K562 (cell line): ENCODE data around the gene LDLRAD3. TPM values are rescaled to one million over a fixed set of nuclear protein-coding genes. Genes with fewer than 3 reads are reported as not detected.
A peak's percentile ranks its signal among the peaks of the same experiment; 100 is the strongest.

Source experiments
- ATAC-seq: fragments of 200-7000 bp; cut with Tn5 transposase; 3 replicates; pipeline ENCODE4 v1.9.1; 2020; ENCODE audit warnings: moderate library complexity
- BruUV-seq: library from RNA; stranded (reverse); fragments of 400-500 nt; replicated peaks from 2 replicates; lab custom pipeline; 2021; lab: Mats Ljungman, UMichigan
- CTCF ChIA-PET: fragments of 300-600 bp; formaldehyde crosslinking; extraction: SDS; loops from one replicate; lab custom pipeline; 2021; ENCODE audit warnings: low intra/inter-chr PET ratio; lab: Yijun Ruan, JAX
- POLR2A ChIA-PET: fragments of 300-600, 350-650 bp; sonication (Branson Sonifier 250); formaldehyde crosslinking; extraction: SDS; loops from one replicate; lab custom pipeline; 2021; ENCODE audit warnings: antibody characterized with exemption, inconsistent platforms; lab: Yijun Ruan, JAX
- DNase-seq, 4 experiments: peaks; one replicate each; pipeline versions ENCODE4 v3.0.0 to v3.0.0-alpha.2; 2011 to 2018; ENCODE audit warnings: low spot score in 3 of 4, mixed read lengths in 3 of 4; ENCODE audit errors: extremely low read depth in 1 of 4
- FAIRE-seq: peaks from 2 replicates; lab custom pipeline; 2011; peaks lifted over from hg19 to GRCh38; lab: Jason Lieb, UNC
- H2AFZ ChIP-seq: 2 replicates; pipeline ENCODE4 v1.6.0; 2011; ENCODE audit warnings: low read depth, low read length, control low read depth, inconsistent platforms
- H3K27ac ChIP-seq: fragments of 200-600 bp; 3 replicates; pipeline ENCODE4 v1.8.0; 2011; ENCODE audit warnings: low read depth, mild to moderate bottlenecking, control low read depth, inconsistent platforms, low read length, moderate library complexity, mixed read lengths; ENCODE audit errors: extremely low read depth
- H3K27me3 ChIP-seq, 2 experiments: fragments of 300-600 bp in 1 of 2; 2 replicates in 1 of 2; 3 replicates in 1 of 2; pipeline versions ENCODE4 v1.6.0 to v1.8.0; 2011; ENCODE audit warnings: inconsistent platforms in 2 of 2, low read length in 2 of 2, mild to moderate bottlenecking in 1 of 2, mixed read lengths in 1 of 2, moderate library complexity in 1 of 2; ENCODE audit not compliant: control insufficient read depth in 2 of 2, insufficient read depth in 2 of 2
- H3K36me3 ChIP-seq: fragments of 300-600 bp; 3 replicates; pipeline ENCODE4 v1.8.0; 2011; ENCODE audit warnings: mild to moderate bottlenecking, low read length, inconsistent platforms; ENCODE audit not compliant: control insufficient read depth, insufficient read depth
- H3K4me1 ChIP-seq, 2 experiments: fragments of 200-600 bp in 1 of 2; replicated peaks in 1 of 2; 2 replicates in 1 of 2; 3 replicates in 1 of 2; pipeline versions ENCODE4 v1.5.1 to v1.8.0; 2011; ENCODE audit warnings: inconsistent platforms in 2 of 2, low read length in 2 of 2, mild to moderate bottlenecking in 1 of 2, mixed read lengths in 1 of 2, moderate library complexity in 1 of 2; ENCODE audit not compliant: control insufficient read depth in 2 of 2, insufficient read depth in 2 of 2
- H3K4me2 ChIP-seq: 2 replicates; pipeline ENCODE4 v1.6.1; 2011; ENCODE audit warnings: low read length, control low read depth, inconsistent platforms, mixed read lengths; ENCODE audit not compliant: insufficient read depth
- H3K4me3 ChIP-seq: fragments of 200-600 bp; sonication (generic), shearing (Covaris generic); 2 replicates; pipeline ENCODE4 v1.5.1; 2016; ENCODE audit warnings: control low read depth, inconsistent platforms
- H3K79me2 ChIP-seq: fragments of 200-600 bp; 3 replicates; pipeline ENCODE4 v1.8.0; 2011; ENCODE audit warnings: low read length, inconsistent platforms; ENCODE audit not compliant: control insufficient read depth, insufficient read depth
- H3K9ac ChIP-seq, 2 experiments: 2 replicates each; pipeline versions ENCODE4 v1.6.0 to v1.6.1; 2011; ENCODE audit warnings: low read depth in 2 of 2, low read length in 2 of 2, control low read depth in 1 of 2, inconsistent platforms in 1 of 2, mild to moderate bottlenecking in 1 of 2, mixed read lengths in 1 of 2; ENCODE audit not compliant: insufficient read depth in 1 of 2
- H3K9me1 ChIP-seq: one replicate; pipeline ENCODE4 v1.6.0; 2011; ENCODE audit warnings: inconsistent platforms, mild to moderate bottlenecking, low read length, moderate library complexity; ENCODE audit not compliant: control insufficient read depth, insufficient read depth
- H3K9me3 ChIP-seq: replicated peaks from 2 replicates; pipeline ENCODE4 v1.5.1; 2011; ENCODE audit warnings: low read depth, low read length, inconsistent platforms; ENCODE audit not compliant: control insufficient read depth, insufficient read depth
- H4K20me1 ChIP-seq: replicated peaks from 2 replicates; pipeline ENCODE4 v1.6.1; 2011; ENCODE audit warnings: low read length, inconsistent platforms, mixed read lengths; ENCODE audit not compliant: control insufficient read depth, insufficient read depth
- CBX3 ChIP-seq, 2 experiments: IDR thresholded peaks; 1 replicate in 1 of 2; 2 replicates in 1 of 2; pipeline ENCODE4 v1.6.1; 2012; ENCODE audit warnings: inconsistent platforms in 2 of 2, low read length in 2 of 2, borderline replicate concordance in 1 of 2, control low read depth in 1 of 2
- ETV5 ChIP-seq: sonication (generic); formaldehyde crosslinking; IDR thresholded peaks from 2 replicates; pipeline ENCODE4 v1.4.0; 2020; ENCODE audit warnings: low read depth, mild to moderate bottlenecking, missing genetic modification reagents
- HSF4 ChIP-seq: fragments of 250-450 bp; sonication (Bioruptor Pico); IDR thresholded peaks from 2 replicates; pipeline ENCODE4 v2.1.2; 2022; ENCODE audit warnings: mild to moderate bottlenecking, moderate library complexity, borderline replicate concordance
- RBM17 ChIP-seq: fragments of 200-400 bp; formaldehyde crosslinking; IDR thresholded peaks from 2 replicates; pipeline ENCODE4 v1.6.1; 2017; ENCODE audit warnings: low read depth, mild to moderate bottlenecking, low read length, borderline replicate concordance
- RBM25 ChIP-seq: fragments of 200-400 bp; formaldehyde crosslinking; IDR thresholded peaks from 2 replicates; pipeline ENCODE4 v1.6.1; 2018; ENCODE audit warnings: low read length, low read depth, moderate library complexity; ENCODE audit not compliant: severe bottlenecking
- SLC30A9 ChIP-seq: fragments of 250-450 bp; sonication (Bioruptor Pico); IDR thresholded peaks from 2 replicates; pipeline ENCODE4 v1.8.0; 2022; ENCODE audit warnings: mild to moderate bottlenecking, moderate library complexity
- SP1 ChIP-seq: sonication (generic); formaldehyde crosslinking; IDR thresholded peaks from 2 replicates; pipeline ENCODE4 v1.8.1; 2022; ENCODE audit warnings: mild to moderate bottlenecking, missing genetic modification reagents
- SRSF1 ChIP-seq: fragments of 200-400 bp; formaldehyde crosslinking; IDR thresholded peaks from 2 replicates; pipeline ENCODE4 v1.6.1; 2017; ENCODE audit warnings: mild to moderate bottlenecking, low read depth, low read length, moderate library complexity
- TRIM28 ChIP-seq: fragments of 450-650 bp; IDR thresholded peaks from 2 replicates; pipeline ENCODE4 v1.6.1; 2017
- ZNF146 ChIP-seq: IDR thresholded peaks from one replicate; pipeline ENCODE4 v1.6.1; 2018; ENCODE audit warnings: missing compliant biosample characterization; ENCODE audit not compliant: unreplicated experiment
- WGBS: fragments of 100-300 bp; shearing (Covaris generic); methylation state at CpG from one replicate; pipeline ENCODE4 v1.1.6; 2016; ENCODE audit warnings: low coverage, mixed read lengths; ENCODE audit not compliant: insufficient coverage; ENCODE audit errors: missing lambda C conversion rate; 5-methylcytosine and 5-hydroxymethylcytosine counted together
- in situ Hi-C: fragments of 300-500 bp; cut with MboI; formaldehyde crosslinking; loops from 4 replicates; pipeline ENCODE4 v1.15.0; 2018; ENCODE audit warnings: inconsistent platforms, mixed read lengths
- intact Hi-C: fragments of 100-400 bp; cut with micrococcal nuclease; formaldehyde crosslinking; loops from 2 replicates; pipeline ENCODE4 v1.14.2; 2022
- polyA plus RNA-seq, 8 experiments: library from polyadenylated mRNA; depleted of rRNA in 4 of 8; stranded (reverse) in 5 of 8; unstranded in 3 of 8; fragments of >200 nt; fragmentation: Nextera tagmentation in 2 of 8; fragmentation: Illumina TruSeq in 1 of 8; extraction: Ambion mirVana in 2 of 8; extraction: Trizol in 1 of 8; gene quantifications; 2 replicates each; pipeline versions ENCODE4 v1.2.1 to v1.2.3, GENCODE V29; 2011 to 2014; ENCODE audit warnings: inconsistent platforms in 1 of 8, missing spikeins in 1 of 8
- total RNA-seq, 7 experiments: library from RNA; depleted of rRNA in 6 of 7; stranded (reverse); fragments of >200 nt in 6 of 7; fragmentation: Illumina TruSeq in 2 of 7; extraction: Trizol in 2 of 7; gene quantifications; 2 replicates each; pipeline versions ENCODE4 v1.2.1 to v1.2.3, GENCODE V29; 2011 to 2021; ENCODE audit warnings: low replicate concordance in 1 of 7

The LDLRAD3 gene
- total and polyA plus RNA-seq, 9 of the 15 experiments (the other 6 are each of a cell fraction or from before 2014, with no cell fraction given) = 0.73 to 7.2 (median 3.5) TPM

DNA sequence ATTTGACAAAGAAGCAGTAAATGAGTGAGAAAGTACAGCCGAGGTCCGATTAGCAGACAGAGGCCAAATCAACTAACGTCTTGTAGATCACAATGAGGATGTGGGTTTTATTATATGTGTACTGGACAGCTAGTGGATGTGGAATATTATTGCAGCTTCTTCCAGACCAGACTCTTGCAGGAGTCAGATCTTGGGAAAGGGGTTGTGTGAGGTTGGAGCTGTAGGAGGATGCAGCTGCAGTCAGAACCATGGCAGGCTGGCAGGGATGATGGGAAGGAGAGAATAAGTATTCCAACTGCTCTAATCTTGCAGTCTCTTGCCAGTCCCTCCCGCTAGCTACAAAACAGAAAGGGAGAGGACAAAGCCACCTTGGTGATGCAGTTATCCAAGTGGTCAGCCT, 46.8 kb upstream of the LDLRAD3 start:
- Histone ChIP-seq H2AFZ (no peak overlapping the region), H3K27ac (no peak overlapping the region), H3K79me2 (no peaks in the 10 kb centered on the region), H4K20me1 (no peaks in the 10 kb centered on the region), H3K4me1 (no peaks in the 10 kb centered on the region), H3K9me3 (no peaks in the 10 kb centered on the region), H3K4me2 (no peak overlapping the region), H3K36me3 (no peaks in the 10 kb centered on the region), H3K4me3 (no peak overlapping the region), H3K9me1 (no peaks in the 10 kb centered on the region), H3K27me3 (peaks cover 2 to 5% of the 10 kb centered on the region in 2 experiments; a peak in 2 of 5 replicates), H3K9ac (no peak overlapping the region)
- no peak for FAIRE-seq
- ChIA-PET POLR2A (interaction anchor here (0.6 to 1.0 kb wide), 2 partner anchors 36 to 283 kb away, joined by 3 read pairs; no protein-coding TSS in a partner anchor), CTCF (no interaction called here)
- DNase-seq = no peak
- BruUV-seq = no TSS peak
- no peak for ATAC-seq
- TF ChIP-seq HSF4 (CRISPR knock-in tag) (no peak), SLC30A9 (no peak)
- WGBS = 4% methylated on average over 4 of the region's 4 CpGs
- in situ Hi-C loops = no loop called here
- intact Hi-C loops = no loop called here

DNA sequence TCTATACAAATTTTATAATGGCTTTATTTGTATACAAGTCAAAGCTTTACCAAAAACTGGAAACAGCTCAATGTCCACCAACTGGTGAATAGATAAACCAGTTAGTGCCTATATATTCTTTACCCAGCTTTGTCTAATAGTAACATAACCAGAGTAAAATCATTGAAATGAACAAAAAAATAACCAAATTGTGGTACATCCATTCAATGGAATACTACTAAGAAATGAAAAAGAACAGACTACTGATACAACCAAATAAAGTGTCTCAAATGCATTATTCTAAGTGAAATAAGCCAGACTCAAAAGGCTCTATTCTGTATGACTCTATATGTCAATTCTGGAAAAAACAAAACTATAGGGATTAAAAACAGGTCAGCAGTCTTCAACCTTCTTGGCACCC, 40.9 kb upstream of the LDLRAD3 start:
- no TSS peak for BruUV-seq

More for the DNA sequence above, 40.9 kb upstream of the LDLRAD3 start:
- TF ChIP-seq TRIM28 (0 out of 2 replicates have a peak, but pooled peaks have one; percentile 32), CBX3 (IDR thresholded peaks at IDR 0.05; ENCODE audit: borderline replicate concordance in 1 of 2, low read length in 2 of 2) (peak in 1 of 2 experiments; percentile 49; a peak in 1 of 3 replicates), SP1 (CRISPR knock-in tag) (no peak), RBM17 (no peak), RBM25 (peak; percentile 76), ZNF146 (CRISPR knock-in tag) (peak; percentile 80), ETV5 (CRISPR knock-in tag) (no peak), SRSF1 (no peak)
- TF ChIP-seq, all 486 proteins: peak for 4
- no peaks in the 10 kb centered on the region for H4K20me1 ChIP-seq
- H3K27me3 ChIP-seq = no peaks in the 10 kb centered on the region; a peak in 1 of 5 replicates
- no peak overlapping the region for H2AFZ ChIP-seq
- POLR2A ChIA-PET = interaction anchor here (0.7 kb wide), 1 partner anchor 563 kb away, joined by 3 read pairs; no protein-coding TSS in a partner anchor
- no peaks in the 10 kb centered on the region for H3K4me1 ChIP-seq
- CTCF ChIA-PET = no interaction called here
- no peak for DNase-seq
- no peaks in the 10 kb centered on the region for H3K36me3 ChIP-seq
- no peak overlapping the region for H3K27ac ChIP-seq
- H3K9me3 ChIP-seq = no peaks in the 10 kb centered on the region; the same call in 1 of the 2 replicates
- FAIRE-seq = no peak
- no peak overlapping the region for H3K9ac ChIP-seq
- H3K4me2 ChIP-seq = no peak overlapping the region
- intact Hi-C loops = no loop called here
- no peaks in the 10 kb centered on the region for H3K9me1 ChIP-seq
- no peaks in the 10 kb centered on the region for H3K79me2 ChIP-seq
- ATAC-seq = no peak
- H3K4me3 ChIP-seq = no peak overlapping the region
- in situ Hi-C loops = no loop called here
